ENCODE data around the gene RIBC1.

DNA sequence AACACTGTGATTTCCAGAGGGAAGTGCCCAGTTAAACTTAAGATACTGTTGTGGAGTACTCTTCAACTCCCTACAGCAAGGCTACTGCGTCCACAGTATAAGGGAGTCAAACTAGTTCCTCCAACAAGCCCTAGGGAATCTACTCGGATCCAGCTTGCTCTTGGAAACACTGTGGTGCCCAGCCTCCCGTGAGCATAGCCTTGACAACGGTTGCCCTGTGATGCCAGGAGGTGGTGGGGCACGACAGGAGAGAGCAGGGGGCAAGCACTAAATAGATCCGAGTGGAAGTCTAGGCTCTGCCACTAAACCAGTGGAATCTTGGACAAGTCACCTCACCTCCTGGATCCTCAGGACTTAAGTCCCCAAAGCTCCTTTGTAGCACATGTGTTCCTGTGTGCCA is 45.8 kb upstream of the RIBC1 start:
- TF ChIP-seq, protein P1, sequence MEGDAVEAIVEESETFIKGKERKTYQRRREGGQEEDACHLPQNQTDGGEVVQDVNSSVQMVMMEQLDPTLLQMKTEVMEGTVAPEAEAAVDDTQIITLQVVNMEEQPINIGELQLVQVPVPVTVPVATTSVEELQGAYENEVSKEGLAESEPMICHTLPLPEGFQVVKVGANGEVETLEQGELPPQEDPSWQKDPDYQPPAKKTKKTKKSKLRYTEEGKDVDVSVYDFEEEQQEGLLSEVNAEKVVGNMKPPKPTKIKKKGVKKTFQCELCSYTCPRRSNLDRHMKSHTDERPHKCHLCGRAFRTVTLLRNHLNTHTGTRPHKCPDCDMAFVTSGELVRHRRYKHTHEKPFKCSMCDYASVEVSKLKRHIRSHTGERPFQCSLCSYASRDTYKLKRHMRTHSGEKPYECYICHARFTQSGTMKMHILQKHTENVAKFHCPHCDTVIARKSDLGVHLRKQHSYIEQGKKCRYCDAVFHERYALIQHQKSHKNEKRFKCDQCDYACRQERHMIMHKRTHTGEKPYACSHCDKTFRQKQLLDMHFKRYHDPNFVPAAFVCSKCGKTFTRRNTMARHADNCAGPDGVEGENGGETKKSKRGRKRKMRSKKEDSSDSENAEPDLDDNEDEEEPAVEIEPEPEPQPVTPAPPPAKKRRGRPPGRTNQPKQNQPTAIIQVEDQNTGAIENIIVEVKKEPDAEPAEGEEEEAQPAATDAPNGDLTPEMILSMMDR (IDR thresholded peaks at IDR 0.05) = no peak
- no peak for TF ChIP-seq EP300 (IDR thresholded peaks at IDR 0.05)

Data from stomach (tissue), 4 donors.